H1 (cell line): ENCODE measurements around the gene PODN. TPM values are rescaled to one million over a fixed set of nuclear protein-coding genes. Genes with fewer than 3 reads are reported as not detected.

ENCODE experiments used
- SIN3A ChIP-seq, 2 experiments: IDR thresholded peaks in 1 of 2; conservative IDR thresholded peaks in 1 of 2; 2 replicates each; pipeline ENCODE4 v1.6.1; 2011 to 2012; ENCODE audit warnings: low read length in 2 of 2, improper control_type of control experiment in 1 of 2, low read depth in 1 of 2, mild to moderate bottlenecking in 1 of 2
- USF2 ChIP-seq: IDR thresholded peaks from 2 replicates; pipeline ENCODE4 v1.6.1; 2011; ENCODE audit warnings: low read length, improper control_type of control experiment
- polyA plus RNA-seq, 7 experiments: library from polyadenylated mRNA; depleted of rRNA in 3 of 7; stranded (reverse) in 5 of 7; unstranded in 2 of 7; fragments of >200 nt in 5 of 7; fragments of 200-250 nt in 2 of 7; gene quantifications; 1 replicate in 5 of 7; 2 replicates in 1 of 7; 4 replicates in 1 of 7; pipeline versions ENCODE4 v1.2.1 to v1.2.3, GENCODE V29; 2011 to 2013; ENCODE audit warnings: missing spikeins in 2 of 7, mixed read lengths in 2 of 7
- total RNA-seq: library from RNA; stranded (reverse); fragmentation: NEBNext Ultra II Directional; extraction: Animal tissue kit (Norgen Biotek cat#: 25700); gene quantifications from 2 replicates; pipeline ENCODE4 v1.2.1, GENCODE V29; 2021
- TF ChIP-seq, protein P1 (sequence below): fragments of 300-600 bp; sonication (generic); IDR thresholded peaks from 2 replicates; pipeline ENCODE4 v1.7.1; 2012; ENCODE audit warnings: low read length, moderate library complexity, mild to moderate bottlenecking, inconsistent platforms; ENCODE audit not compliant: insufficient replicate concordance

The PODN gene
- total and polyA plus RNA-seq, 2 of the 8 experiments (the other 6 are each of a cell fraction or from before 2014, with no cell fraction given): 0.11 to 0.17 TPM

- TF ChIP-seq, protein P1, sequence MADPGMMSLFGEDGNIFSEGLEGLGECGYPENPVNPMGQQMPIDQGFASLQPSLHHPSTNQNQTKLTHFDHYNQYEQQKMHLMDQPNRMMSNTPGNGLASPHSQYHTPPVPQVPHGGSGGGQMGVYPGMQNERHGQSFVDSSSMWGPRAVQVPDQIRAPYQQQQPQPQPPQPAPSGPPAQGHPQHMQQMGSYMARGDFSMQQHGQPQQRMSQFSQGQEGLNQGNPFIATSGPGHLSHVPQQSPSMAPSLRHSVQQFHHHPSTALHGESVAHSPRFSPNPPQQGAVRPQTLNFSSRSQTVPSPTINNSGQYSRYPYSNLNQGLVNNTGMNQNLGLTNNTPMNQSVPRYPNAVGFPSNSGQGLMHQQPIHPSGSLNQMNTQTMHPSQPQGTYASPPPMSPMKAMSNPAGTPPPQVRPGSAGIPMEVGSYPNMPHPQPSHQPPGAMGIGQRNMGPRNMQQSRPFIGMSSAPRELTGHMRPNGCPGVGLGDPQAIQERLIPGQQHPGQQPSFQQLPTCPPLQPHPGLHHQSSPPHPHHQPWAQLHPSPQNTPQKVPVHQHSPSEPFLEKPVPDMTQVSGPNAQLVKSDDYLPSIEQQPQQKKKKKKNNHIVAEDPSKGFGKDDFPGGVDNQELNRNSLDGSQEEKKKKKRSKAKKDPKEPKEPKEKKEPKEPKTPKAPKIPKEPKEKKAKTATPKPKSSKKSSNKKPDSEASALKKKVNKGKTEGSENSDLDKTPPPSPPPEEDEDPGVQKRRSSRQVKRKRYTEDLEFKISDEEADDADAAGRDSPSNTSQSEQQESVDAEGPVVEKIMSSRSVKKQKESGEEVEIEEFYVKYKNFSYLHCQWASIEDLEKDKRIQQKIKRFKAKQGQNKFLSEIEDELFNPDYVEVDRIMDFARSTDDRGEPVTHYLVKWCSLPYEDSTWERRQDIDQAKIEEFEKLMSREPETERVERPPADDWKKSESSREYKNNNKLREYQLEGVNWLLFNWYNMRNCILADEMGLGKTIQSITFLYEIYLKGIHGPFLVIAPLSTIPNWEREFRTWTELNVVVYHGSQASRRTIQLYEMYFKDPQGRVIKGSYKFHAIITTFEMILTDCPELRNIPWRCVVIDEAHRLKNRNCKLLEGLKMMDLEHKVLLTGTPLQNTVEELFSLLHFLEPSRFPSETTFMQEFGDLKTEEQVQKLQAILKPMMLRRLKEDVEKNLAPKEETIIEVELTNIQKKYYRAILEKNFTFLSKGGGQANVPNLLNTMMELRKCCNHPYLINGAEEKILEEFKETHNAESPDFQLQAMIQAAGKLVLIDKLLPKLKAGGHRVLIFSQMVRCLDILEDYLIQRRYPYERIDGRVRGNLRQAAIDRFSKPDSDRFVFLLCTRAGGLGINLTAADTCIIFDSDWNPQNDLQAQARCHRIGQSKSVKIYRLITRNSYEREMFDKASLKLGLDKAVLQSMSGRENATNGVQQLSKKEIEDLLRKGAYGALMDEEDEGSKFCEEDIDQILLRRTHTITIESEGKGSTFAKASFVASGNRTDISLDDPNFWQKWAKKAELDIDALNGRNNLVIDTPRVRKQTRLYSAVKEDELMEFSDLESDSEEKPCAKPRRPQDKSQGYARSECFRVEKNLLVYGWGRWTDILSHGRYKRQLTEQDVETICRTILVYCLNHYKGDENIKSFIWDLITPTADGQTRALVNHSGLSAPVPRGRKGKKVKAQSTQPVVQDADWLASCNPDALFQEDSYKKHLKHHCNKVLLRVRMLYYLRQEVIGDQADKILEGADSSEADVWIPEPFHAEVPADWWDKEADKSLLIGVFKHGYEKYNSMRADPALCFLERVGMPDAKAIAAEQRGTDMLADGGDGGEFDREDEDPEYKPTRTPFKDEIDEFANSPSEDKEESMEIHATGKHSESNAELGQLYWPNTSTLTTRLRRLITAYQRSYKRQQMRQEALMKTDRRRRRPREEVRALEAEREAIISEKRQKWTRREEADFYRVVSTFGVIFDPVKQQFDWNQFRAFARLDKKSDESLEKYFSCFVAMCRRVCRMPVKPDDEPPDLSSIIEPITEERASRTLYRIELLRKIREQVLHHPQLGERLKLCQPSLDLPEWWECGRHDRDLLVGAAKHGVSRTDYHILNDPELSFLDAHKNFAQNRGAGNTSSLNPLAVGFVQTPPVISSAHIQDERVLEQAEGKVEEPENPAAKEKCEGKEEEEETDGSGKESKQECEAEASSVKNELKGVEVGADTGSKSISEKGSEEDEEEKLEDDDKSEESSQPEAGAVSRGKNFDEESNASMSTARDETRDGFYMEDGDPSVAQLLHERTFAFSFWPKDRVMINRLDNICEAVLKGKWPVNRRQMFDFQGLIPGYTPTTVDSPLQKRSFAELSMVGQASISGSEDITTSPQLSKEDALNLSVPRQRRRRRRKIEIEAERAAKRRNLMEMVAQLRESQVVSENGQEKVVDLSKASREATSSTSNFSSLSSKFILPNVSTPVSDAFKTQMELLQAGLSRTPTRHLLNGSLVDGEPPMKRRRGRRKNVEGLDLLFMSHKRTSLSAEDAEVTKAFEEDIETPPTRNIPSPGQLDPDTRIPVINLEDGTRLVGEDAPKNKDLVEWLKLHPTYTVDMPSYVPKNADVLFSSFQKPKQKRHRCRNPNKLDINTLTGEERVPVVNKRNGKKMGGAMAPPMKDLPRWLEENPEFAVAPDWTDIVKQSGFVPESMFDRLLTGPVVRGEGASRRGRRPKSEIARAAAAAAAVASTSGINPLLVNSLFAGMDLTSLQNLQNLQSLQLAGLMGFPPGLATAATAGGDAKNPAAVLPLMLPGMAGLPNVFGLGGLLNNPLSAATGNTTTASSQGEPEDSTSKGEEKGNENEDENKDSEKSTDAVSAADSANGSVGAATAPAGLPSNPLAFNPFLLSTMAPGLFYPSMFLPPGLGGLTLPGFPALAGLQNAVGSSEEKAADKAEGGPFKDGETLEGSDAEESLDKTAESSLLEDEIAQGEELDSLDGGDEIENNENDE: no peak
- TF ChIP-seq USF2 (no peak), SIN3A (conservative IDR thresholded peaks at IDR 0.05 in 1 of 2, IDR thresholded peaks at IDR 0.05 in 1 of 2; ENCODE audit: low read depth in 1 of 2, low read length in 2 of 2) (no peak)
These were observed 4.9 kb upstream of the PODN start (continued) for GRCh38 chr1:53057127-53057526.
